Ishikawa (cell line): ENCODE measurements around the gene PIK3R4.

Source experiments
- TAF1 ChIP-seq: IDR thresholded peaks from 2 replicates; pipeline ENCODE4 v1.6.1; 2012; ENCODE audit warnings: low read depth, mild to moderate bottlenecking
- TF ChIP-seq, protein P1 (sequence below): IDR thresholded peaks from 2 replicates; pipeline ENCODE4 v1.6.1; 2012; ENCODE audit warnings: low read depth, mild to moderate bottlenecking

DNA sequence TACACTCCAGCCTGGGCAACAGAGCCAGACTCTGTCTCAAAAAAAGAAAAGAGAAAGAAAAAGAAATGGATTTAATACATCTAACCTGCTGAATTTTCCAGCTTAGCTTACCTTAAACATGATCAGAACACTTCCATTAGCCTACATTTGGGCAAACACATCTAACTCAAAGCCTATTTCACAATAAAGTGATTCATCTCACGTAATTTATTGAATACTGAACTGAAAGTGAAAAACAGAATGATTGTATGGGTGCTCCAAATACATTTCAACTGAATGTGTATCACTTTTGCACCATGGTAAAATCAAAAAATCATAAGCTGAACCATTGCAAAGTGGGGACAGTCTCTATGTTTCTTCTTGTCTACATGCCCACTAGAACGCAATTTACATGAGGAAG, 9.0 kb downstream of the PIK3R4 start:
- TF ChIP-seq, protein P1, sequence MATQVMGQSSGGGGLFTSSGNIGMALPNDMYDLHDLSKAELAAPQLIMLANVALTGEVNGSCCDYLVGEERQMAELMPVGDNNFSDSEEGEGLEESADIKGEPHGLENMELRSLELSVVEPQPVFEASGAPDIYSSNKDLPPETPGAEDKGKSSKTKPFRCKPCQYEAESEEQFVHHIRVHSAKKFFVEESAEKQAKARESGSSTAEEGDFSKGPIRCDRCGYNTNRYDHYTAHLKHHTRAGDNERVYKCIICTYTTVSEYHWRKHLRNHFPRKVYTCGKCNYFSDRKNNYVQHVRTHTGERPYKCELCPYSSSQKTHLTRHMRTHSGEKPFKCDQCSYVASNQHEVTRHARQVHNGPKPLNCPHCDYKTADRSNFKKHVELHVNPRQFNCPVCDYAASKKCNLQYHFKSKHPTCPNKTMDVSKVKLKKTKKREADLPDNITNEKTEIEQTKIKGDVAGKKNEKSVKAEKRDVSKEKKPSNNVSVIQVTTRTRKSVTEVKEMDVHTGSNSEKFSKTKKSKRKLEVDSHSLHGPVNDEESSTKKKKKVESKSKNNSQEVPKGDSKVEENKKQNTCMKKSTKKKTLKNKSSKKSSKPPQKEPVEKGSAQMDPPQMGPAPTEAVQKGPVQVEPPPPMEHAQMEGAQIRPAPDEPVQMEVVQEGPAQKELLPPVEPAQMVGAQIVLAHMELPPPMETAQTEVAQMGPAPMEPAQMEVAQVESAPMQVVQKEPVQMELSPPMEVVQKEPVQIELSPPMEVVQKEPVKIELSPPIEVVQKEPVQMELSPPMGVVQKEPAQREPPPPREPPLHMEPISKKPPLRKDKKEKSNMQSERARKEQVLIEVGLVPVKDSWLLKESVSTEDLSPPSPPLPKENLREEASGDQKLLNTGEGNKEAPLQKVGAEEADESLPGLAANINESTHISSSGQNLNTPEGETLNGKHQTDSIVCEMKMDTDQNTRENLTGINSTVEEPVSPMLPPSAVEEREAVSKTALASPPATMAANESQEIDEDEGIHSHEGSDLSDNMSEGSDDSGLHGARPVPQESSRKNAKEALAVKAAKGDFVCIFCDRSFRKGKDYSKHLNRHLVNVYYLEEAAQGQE: no peak
- TF ChIP-seq TAF1: no peak
